Measurements from ENCODE around the gene ZNF691.
"Not testable (repeated sequence)": the region's sequence is repeated elsewhere in the genome, so short reads cannot be mapped to it uniquely, and the experiment has no call there.

The ZNF691 gene

DNA sequence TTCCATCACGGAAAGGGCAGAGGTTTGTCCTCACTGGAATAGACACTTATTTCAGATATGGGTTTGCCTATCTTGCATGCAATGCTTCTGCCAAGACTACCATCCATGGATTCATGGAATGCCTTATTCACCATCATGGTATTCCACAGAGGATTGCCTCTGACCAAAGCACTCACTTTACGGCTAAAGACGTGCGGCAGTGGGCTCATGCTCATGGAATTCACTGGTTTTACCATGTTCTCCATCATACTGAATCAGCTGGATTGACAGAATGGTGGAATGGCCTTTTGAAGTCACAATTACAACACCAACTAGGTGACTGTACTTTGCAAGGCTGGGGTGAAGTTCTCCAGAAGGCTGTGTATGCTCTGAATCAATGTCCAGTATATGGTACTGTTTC lies 22.1 kb downstream of the ZNF691 start:
- not testable (repeated sequence) for H3K4me3 ChIP-seq (ENCODE audit: low read length); H3K9me3 ChIP-seq (ENCODE audit: control insufficient read depth, low read depth, low read length); H3K27ac ChIP-seq (ENCODE audit: low read length); H3K4me1 ChIP-seq (ENCODE audit: control insufficient read depth, low read depth, low read length); H3K36me3 ChIP-seq (ENCODE audit: control insufficient read depth, low read depth, low read length); H3K27me3 ChIP-seq (ENCODE audit: control insufficient read depth, insufficient read depth, low read length); H3K9ac ChIP-seq (ENCODE audit: low read length)

DNA sequence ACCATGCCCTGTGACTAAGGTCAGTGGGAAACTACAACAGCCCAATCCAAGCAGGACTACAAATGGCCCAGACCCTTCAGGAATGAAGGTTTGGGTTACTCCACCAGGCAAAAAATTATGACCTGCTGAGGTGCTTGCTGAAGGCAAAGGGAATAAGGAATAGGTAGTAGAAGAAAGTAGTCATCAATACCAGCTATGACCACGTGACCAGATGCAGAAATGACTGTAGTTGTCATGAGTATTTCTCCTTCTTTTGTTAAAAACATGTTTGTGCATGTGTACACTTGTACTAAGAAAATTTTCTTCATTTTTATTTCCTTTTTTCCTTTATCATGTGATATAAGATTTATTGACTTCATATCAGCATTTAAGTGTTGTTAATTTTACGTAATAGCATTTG lies 22.8 kb downstream of the ZNF691 start:
- H3K4me1 ChIP-seq (ENCODE audit: control insufficient read depth, low read depth, low read length); H3K36me3 ChIP-seq (ENCODE audit: control insufficient read depth, low read depth, low read length); H3K27me3 ChIP-seq (ENCODE audit: control insufficient read depth, insufficient read depth, low read length); H3K9me3 ChIP-seq (ENCODE audit: control insufficient read depth, low read depth, low read length); H3K9ac ChIP-seq (ENCODE audit: low read length); H3K4me3 ChIP-seq (ENCODE audit: low read length); H3K27ac ChIP-seq (ENCODE audit: low read length): not testable (repeated sequence)

- H3K4me3 ChIP-seq (ENCODE audit: low read length); H3K9me3 ChIP-seq (ENCODE audit: control insufficient read depth, low read depth, low read length); H3K9ac ChIP-seq (ENCODE audit: low read length); H3K27me3 ChIP-seq (ENCODE audit: control insufficient read depth, insufficient read depth, low read length); H3K4me1 ChIP-seq (ENCODE audit: control insufficient read depth, low read depth, low read length); H3K27ac ChIP-seq (ENCODE audit: low read length); H3K36me3 ChIP-seq (ENCODE audit: control insufficient read depth, low read depth, low read length): not testable (repeated sequence)
Measured at GRCh38 chr1:42869751-42870150, 23.3 kb downstream of the ZNF691 start.

DNA sequence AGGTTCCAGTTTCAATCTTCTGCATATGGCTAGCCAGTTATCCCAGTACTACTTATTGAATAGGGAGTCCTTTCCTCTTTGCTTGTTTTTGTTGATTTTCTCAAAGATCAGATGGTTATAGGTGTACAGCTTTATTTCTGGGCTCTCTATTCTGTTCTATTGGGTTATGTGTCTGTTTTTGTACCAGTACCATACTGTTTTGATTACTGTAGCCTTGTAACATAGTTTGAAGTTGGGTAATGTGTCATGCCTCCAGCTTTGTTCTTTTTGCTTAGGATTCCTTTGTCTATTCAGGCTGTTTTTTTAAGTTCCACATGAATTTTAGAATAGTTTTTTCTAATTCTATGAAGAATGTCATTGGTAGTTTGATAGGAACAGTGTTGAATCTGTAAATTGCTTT lies 26.7 kb downstream of the ZNF691 start:
- H3K4me1 ChIP-seq (ENCODE audit: control insufficient read depth, low read depth, low read length); H3K27me3 ChIP-seq (ENCODE audit: control insufficient read depth, insufficient read depth, low read length); H3K4me3 ChIP-seq (ENCODE audit: low read length); H3K36me3 ChIP-seq (ENCODE audit: control insufficient read depth, low read depth, low read length); H3K27ac ChIP-seq (ENCODE audit: low read length); H3K9ac ChIP-seq (ENCODE audit: low read length); H3K9me3 ChIP-seq (ENCODE audit: control insufficient read depth, low read depth, low read length): not testable (repeated sequence)

DNA sequence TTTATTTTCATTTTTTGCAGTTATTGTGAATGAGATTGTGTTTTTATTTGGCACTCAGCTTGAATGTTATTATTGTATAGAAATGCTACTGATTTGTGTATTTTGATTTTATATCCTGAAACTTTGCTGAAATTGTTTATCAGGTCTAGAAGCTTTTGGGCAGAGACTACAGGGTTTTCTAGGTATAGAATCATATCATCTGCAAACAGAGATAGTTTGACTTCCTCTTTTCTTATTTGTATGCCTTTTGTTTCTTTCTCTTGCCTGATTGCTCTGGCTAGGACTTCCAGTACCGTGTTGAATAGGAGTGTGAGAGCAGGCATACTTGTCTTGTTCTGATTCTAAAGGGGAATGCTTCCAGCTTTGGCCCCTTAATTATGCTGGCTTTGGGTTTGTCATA lies 27.3 kb downstream of the ZNF691 start:
- no peak overlapping the region for H3K4me3 ChIP-seq (ENCODE audit: low read length)
- H3K9ac ChIP-seq (ENCODE audit: low read length): no peak overlapping the region
- H3K27ac ChIP-seq (ENCODE audit: low read length): no peak overlapping the region
- H3K9me3 ChIP-seq (ENCODE audit: control insufficient read depth, low read depth, low read length): no peaks in the 10 kb centered on the region
- H3K36me3 ChIP-seq (ENCODE audit: control insufficient read depth, low read depth, low read length): no peaks in the 10 kb centered on the region
- no peaks in the 10 kb centered on the region for H3K27me3 ChIP-seq (ENCODE audit: control insufficient read depth, insufficient read depth, low read length)
- H3K4me1 ChIP-seq (ENCODE audit: control insufficient read depth, low read depth, low read length): peaks cover 5% of the 10 kb centered on the region

DNA sequence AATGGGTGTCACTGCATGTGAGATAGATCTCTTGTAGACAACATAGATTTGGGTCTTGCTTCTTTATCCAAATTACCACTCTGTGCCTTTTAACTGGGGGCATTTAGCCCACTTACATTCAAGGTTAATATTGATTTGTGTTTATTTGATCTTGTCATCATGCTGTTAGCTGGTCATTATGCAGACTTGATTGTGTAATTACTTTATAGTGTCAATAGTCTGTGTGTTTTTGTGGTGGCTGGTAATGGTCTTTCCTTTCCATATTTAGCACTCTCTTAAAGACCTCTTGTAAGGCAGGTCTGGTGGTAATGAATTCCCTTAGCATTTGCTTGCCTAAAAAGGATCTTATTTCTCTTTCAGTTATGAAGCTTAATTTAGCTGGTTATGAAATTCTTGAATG lies 29.6 kb downstream of the ZNF691 start:
- Histone ChIP-seq H3K36me3 (ENCODE audit: control insufficient read depth, low read depth, low read length) (no peaks in the 10 kb centered on the region), H3K9ac (ENCODE audit: low read length) (no peak overlapping the region), H3K27me3 (ENCODE audit: control insufficient read depth, insufficient read depth, low read length) (no peaks in the 10 kb centered on the region), H3K4me3 (ENCODE audit: low read length) (no peak overlapping the region), H3K9me3 (ENCODE audit: control insufficient read depth, low read depth, low read length) (no peaks in the 10 kb centered on the region), H3K4me1 (ENCODE audit: control insufficient read depth, low read depth, low read length) (peaks cover 5% of the 10 kb centered on the region), H3K27ac (ENCODE audit: low read length) (no peak overlapping the region)

DNA sequence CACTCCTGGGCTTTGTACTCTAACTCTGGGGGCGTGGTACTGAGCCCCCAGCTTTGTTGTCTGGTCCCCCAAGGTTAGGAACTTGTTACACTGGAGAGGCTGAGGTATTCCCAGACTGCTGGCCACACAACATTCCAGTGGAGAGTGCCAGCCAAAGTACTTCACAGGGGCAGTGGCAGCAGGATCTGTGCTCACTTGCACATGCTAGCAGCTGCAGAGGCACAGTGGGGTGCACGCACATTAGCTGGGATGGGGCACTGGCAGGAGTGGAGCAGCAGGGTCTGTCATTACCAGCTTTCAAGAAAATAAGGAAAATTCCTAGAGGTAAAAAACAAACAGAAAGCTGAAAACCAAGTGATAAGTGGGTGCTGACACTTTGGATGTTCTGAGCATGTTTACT lies 31.0 kb downstream of the ZNF691 start:
- Histone ChIP-seq H3K36me3 (ENCODE audit: control insufficient read depth, low read depth, low read length) (no peaks in the 10 kb centered on the region), H3K27me3 (ENCODE audit: control insufficient read depth, insufficient read depth, low read length) (no peaks in the 10 kb centered on the region), H3K4me1 (ENCODE audit: control insufficient read depth, low read depth, low read length) (peaks cover 5% of the 10 kb centered on the region), H3K9ac (ENCODE audit: low read length) (no peak overlapping the region), H3K27ac (ENCODE audit: low read length) (no peak overlapping the region), H3K4me3 (ENCODE audit: low read length) (no peak overlapping the region), H3K9me3 (ENCODE audit: control insufficient read depth, low read depth, low read length) (no peaks in the 10 kb centered on the region)

- H3K9me3 ChIP-seq (ENCODE audit: control insufficient read depth, low read depth, low read length): no peaks in the 10 kb centered on the region
- no peak overlapping the region for H3K27ac ChIP-seq (ENCODE audit: low read length)
- no peaks in the 10 kb centered on the region for H3K27me3 ChIP-seq (ENCODE audit: control insufficient read depth, insufficient read depth, low read length)
- no peak overlapping the region for H3K4me3 ChIP-seq (ENCODE audit: low read length)
- peaks cover 5% of the 10 kb centered on the region for H3K4me1 ChIP-seq (ENCODE audit: control insufficient read depth, low read depth, low read length)
- no peaks in the 10 kb centered on the region for H3K36me3 ChIP-seq (ENCODE audit: control insufficient read depth, low read depth, low read length)
- H3K9ac ChIP-seq (ENCODE audit: low read length): no peak overlapping the region
Measured at GRCh38 chr1:42880384-42880783, 34.0 kb downstream of the ZNF691 start.

DNA sequence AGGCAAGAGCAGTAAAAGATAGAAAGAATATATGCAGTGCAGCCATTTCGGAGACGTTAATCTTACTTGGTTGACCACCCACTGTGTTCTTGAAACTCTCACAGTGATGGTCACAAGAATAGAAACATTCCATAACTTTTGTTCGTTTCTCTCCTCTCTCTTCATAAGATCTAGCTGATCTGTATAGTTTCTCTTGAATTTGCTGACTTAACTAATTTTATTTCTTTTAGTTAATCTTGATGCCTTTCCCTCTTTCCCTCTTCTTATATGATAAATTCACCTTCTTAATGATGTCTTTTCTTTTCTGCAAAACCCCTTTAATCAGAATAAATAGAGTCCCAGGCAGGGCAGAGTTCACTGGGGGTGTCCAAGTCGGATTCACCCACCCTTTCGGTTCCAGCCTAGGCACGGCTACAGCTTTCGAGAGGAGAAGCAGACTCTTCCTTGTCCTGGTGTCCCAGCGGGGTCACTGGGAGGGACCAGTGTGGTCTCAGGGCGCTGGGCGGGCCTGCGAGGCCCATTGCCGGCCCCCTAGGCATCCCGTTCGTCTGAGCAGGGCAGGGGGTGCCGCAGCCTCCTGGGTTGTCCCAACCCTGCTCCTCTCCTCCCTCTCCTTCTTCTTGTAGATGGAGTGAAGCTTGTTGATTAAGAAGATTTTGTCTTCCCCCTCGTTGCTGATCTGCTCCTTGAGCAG lies 39.8 kb downstream of the ZNF691 start:
- Histone ChIP-seq H3K4me3 (ENCODE audit: low read length) (no peak overlapping the region), H3K36me3 (ENCODE audit: control insufficient read depth, low read depth, low read length) (no peaks in the 10 kb centered on the region), H3K9me3 (ENCODE audit: control insufficient read depth, low read depth, low read length) (no peaks in the 10 kb centered on the region), H3K4me1 (ENCODE audit: control insufficient read depth, low read depth, low read length) (no peaks in the 10 kb centered on the region), H3K27ac (ENCODE audit: low read length) (no peak overlapping the region), H3K9ac (ENCODE audit: low read length) (no peak overlapping the region), H3K27me3 (ENCODE audit: control insufficient read depth, insufficient read depth, low read length) (no peaks in the 10 kb centered on the region)

DNA sequence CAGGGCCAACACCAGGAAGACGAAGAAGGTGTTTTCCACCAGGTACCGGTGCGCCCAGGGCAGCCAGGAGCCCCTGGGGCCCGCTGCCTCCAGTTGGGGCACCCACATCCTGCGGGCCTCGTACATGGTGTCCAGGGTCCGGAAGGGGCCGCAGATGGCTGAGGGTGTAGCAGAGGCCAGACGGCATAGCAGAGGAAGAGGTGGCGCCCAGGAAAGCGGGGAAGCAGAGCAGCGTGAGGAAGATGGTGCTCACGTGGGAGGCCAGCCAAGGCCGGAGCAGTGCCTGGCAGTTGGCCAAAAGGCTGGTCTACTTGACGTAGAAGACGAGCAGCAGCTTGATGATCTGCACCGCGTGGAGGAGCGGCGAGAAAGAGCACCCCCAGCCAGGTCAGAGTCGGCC lies 40.4 kb downstream of the ZNF691 start:
- Histone ChIP-seq H3K4me3 (ENCODE audit: low read length) (no peak overlapping the region), H3K27ac (ENCODE audit: low read length) (no peak overlapping the region), H3K36me3 (ENCODE audit: control insufficient read depth, low read depth, low read length) (no peaks in the 10 kb centered on the region), H3K4me1 (ENCODE audit: control insufficient read depth, low read depth, low read length) (no peaks in the 10 kb centered on the region), H3K27me3 (ENCODE audit: control insufficient read depth, insufficient read depth, low read length) (no peaks in the 10 kb centered on the region), H3K9ac (ENCODE audit: low read length) (no peak overlapping the region), H3K9me3 (ENCODE audit: control insufficient read depth, low read depth, low read length) (no peaks in the 10 kb centered on the region)

GRCh38 chr1:42887366-42887765 lies 41.0 kb downstream of the ZNF691 start:
- H3K9ac ChIP-seq (ENCODE audit: low read length): no peak overlapping the region
- H3K4me1 ChIP-seq (ENCODE audit: control insufficient read depth, low read depth, low read length): no peaks in the 10 kb centered on the region
- no peak overlapping the region for H3K4me3 ChIP-seq (ENCODE audit: low read length)
- H3K27me3 ChIP-seq (ENCODE audit: control insufficient read depth, insufficient read depth, low read length): no peaks in the 10 kb centered on the region
- H3K9me3 ChIP-seq (ENCODE audit: control insufficient read depth, low read depth, low read length): no peaks in the 10 kb centered on the region
- H3K36me3 ChIP-seq (ENCODE audit: control insufficient read depth, low read depth, low read length): no peaks in the 10 kb centered on the region
- H3K27ac ChIP-seq (ENCODE audit: low read length): no peak overlapping the region

DNA sequence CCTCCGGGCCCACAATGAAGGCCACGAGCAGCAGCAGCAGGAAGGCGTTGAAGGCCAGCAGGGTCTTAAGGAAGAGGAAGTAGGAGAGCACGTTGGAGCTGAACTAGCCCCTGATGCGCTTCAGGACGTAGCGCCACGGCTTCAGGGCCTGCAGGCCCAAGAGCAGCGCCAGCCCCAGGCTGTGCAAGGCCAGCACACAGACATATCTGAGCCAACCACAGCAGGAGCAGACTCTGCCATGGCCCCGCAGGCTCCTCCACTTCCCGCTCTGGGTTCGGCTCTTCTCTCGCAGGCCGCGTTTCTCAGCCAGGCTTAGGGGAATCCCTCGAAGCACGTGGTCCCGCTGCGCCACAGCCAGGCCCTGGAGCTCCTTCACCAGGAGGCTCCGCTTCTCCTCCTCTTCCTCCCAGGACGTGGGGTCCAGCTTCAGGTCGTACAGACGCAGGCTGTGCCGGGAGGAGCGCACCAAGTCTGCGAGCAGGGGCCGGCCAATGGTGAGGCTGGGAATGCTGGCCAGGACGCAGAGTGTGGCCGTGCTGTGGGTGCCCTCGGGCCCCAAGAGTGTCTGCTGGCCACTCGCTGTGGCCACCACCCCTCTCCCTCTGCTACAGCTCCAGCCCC lies 41.7 kb downstream of the ZNF691 start:
- no peaks in the 10 kb centered on the region for H3K4me1 ChIP-seq (ENCODE audit: control insufficient read depth, low read depth, low read length)
- H3K27ac ChIP-seq (ENCODE audit: low read length): no peak overlapping the region
- H3K27me3 ChIP-seq (ENCODE audit: control insufficient read depth, insufficient read depth, low read length): no peaks in the 10 kb centered on the region
- no peak overlapping the region for H3K9ac ChIP-seq (ENCODE audit: low read length)
- H3K4me3 ChIP-seq (ENCODE audit: low read length): no peak overlapping the region
- H3K9me3 ChIP-seq (ENCODE audit: control insufficient read depth, low read depth, low read length): no peaks in the 10 kb centered on the region
- H3K36me3 ChIP-seq (ENCODE audit: control insufficient read depth, low read depth, low read length): no peaks in the 10 kb centered on the region

Measured in iPS-18a (cell line).